H1 (cell line): ENCODE measurements around the gene GRM1. TPM values are rescaled to one million over a fixed set of nuclear protein-coding genes. Genes with fewer than 3 reads are reported as not detected.

ENCODE experiments used
- CTCF ChIA-PET: fragments of 300-600 bp; sonication (Branson Sonifier 250); formaldehyde crosslinking; loops from one replicate; lab custom pipeline; 2021; ENCODE audit not compliant: partially characterized antibody; lab: Charles Lee
- POLR2A ChIA-PET: fragments of 300-600 bp; sonication (Branson Sonifier 250); formaldehyde crosslinking; loops from one replicate; lab custom pipeline; 2021; ENCODE audit warnings: inconsistent platforms; ENCODE audit not compliant: partially characterized antibody; lab: Charles Lee
- DNase-seq, 2 experiments: peaks; one replicate each; pipeline versions ENCODE4 v3.0.0 to v3.0.0-alpha.2; 2010 to 2022; ENCODE audit warnings: low spot score in 2 of 2, low read depth in 1 of 2, mixed read lengths in 1 of 2
- FAIRE-seq: peaks from 2 replicates; lab custom pipeline; 2011; peaks lifted over from hg19 to GRCh38; lab: Jason Lieb, UNC
- H2AFZ ChIP-seq: 2 replicates; pipeline ENCODE4 v1.8.1; 2012; ENCODE audit warnings: low read length, inconsistent platforms
- H2AK5ac ChIP-seq: 2 replicates; pipeline ENCODE4 v1.6.1; 2013; ENCODE audit warnings: low read depth, low read length
- H2BK120ac ChIP-seq: replicated peaks from 2 replicates; pipeline ENCODE3; 2013; ENCODE audit warnings: low read depth, low read length, inconsistent platforms
- H2BK12ac ChIP-seq: 2 replicates; pipeline ENCODE4 v1.6.1; 2013; ENCODE audit warnings: low read depth, low read length
- H2BK15ac ChIP-seq: 2 replicates; pipeline ENCODE4 v1.6.1; 2013; ENCODE audit warnings: low read length
- H2BK20ac ChIP-seq: 2 replicates; pipeline ENCODE4 v1.6.1; 2013; ENCODE audit warnings: low read length
- H2BK5ac ChIP-seq: 2 replicates; pipeline ENCODE4 v1.6.1; 2013; ENCODE audit warnings: low read depth, low read length
- H3K14ac ChIP-seq: 2 replicates; pipeline ENCODE4 v1.6.1; 2013; ENCODE audit warnings: inconsistent platforms; ENCODE audit not compliant: insufficient read length
- H3K18ac ChIP-seq: 2 replicates; pipeline ENCODE4 v1.6.1; 2013; ENCODE audit warnings: low read length; ENCODE audit errors: extremely low read depth
- H3K23ac ChIP-seq: 2 replicates; pipeline ENCODE4 v1.6.1; 2013; ENCODE audit warnings: inconsistent platforms; ENCODE audit not compliant: insufficient read length
- H3K23me2 ChIP-seq: 2 replicates; pipeline ENCODE4 v1.6.1; 2013; ENCODE audit warnings: low read depth, low read length
- H3K27ac ChIP-seq: 2 replicates; pipeline ENCODE4 v1.6.1; 2011; ENCODE audit warnings: low read depth, low read length, inconsistent platforms
- H3K27me3 ChIP-seq, 4 experiments: replicated peaks in 1 of 4; 1 replicate in 1 of 4; 2 replicates in 3 of 4; pipeline versions ENCODE4 v1.6.1 to v1.8.1; 2011 to 2013; ENCODE audit warnings: low read length in 3 of 4, mild to moderate bottlenecking in 3 of 4, inconsistent platforms in 2 of 4, mixed read lengths in 2 of 4, moderate library complexity in 1 of 4; ENCODE audit not compliant: control insufficient read depth in 3 of 4, insufficient read depth in 3 of 4; ENCODE audit errors: extremely low read depth in 1 of 4
- H3K36me3 ChIP-seq, 4 experiments: 2 replicates each; pipeline versions ENCODE4 v1.6.1 to v1.8.1; 2011 to 2013; ENCODE audit warnings: mild to moderate bottlenecking in 4 of 4, low read length in 3 of 4, moderate library complexity in 2 of 4, control low read depth in 1 of 4, inconsistent platforms in 1 of 4; ENCODE audit not compliant: insufficient read depth in 4 of 4, control insufficient read depth in 2 of 4
- H3K4ac ChIP-seq: replicated peaks from 2 replicates; pipeline ENCODE3; 2013; ENCODE audit warnings: low read length, low read depth, mixed read lengths, inconsistent platforms; ENCODE audit not compliant: insufficient read length
- H3K4me1 ChIP-seq, 4 experiments: replicated peaks in 1 of 4; 1 replicate in 1 of 4; 2 replicates in 3 of 4; pipeline versions ENCODE4 v1.6.1 to v1.8.1; 2011 to 2013; ENCODE audit warnings: low read length in 3 of 4, inconsistent platforms in 2 of 4, mixed read lengths in 1 of 4; ENCODE audit not compliant: insufficient read depth in 4 of 4, control insufficient read depth in 3 of 4
- H3K4me2 ChIP-seq, 2 experiments: 2 replicates each; pipeline versions ENCODE4 v1.6.1 to v1.8.1; 2011 to 2013; ENCODE audit warnings: low read depth in 2 of 2, low read length in 2 of 2, control low read depth in 1 of 2, inconsistent platforms in 1 of 2, mild to moderate bottlenecking in 1 of 2; ENCODE audit not compliant: insufficient read depth in 1 of 2
- H3K4me3 ChIP-seq, 4 experiments: fragments of 200-600, 300-600 bp in 1 of 4; sonication (generic), shearing (Covaris generic), sonication (Bioruptor Twin) in 1 of 4; 2 replicates each; pipeline versions ENCODE4 v1.5.1 to v1.8.1; 2011 to 2016; ENCODE audit warnings: low read length in 4 of 4, low read depth in 3 of 4, control low read depth in 2 of 4, inconsistent platforms in 2 of 4, mild to moderate bottlenecking in 2 of 4, mixed read lengths in 1 of 4, moderate library complexity in 1 of 4; ENCODE audit not compliant: insufficient read depth in 2 of 4; ENCODE audit errors: extremely low read depth in 1 of 4
- H3K56ac ChIP-seq: replicated peaks from 2 replicates; pipeline ENCODE3; 2013; ENCODE audit warnings: low read depth, mild to moderate bottlenecking, mixed read lengths, low read length, inconsistent platforms; ENCODE audit not compliant: insufficient read length
- H3K79me1 ChIP-seq: 2 replicates; pipeline ENCODE4 v1.6.1; 2013; ENCODE audit warnings: low read depth, low read length, control low read depth
- H3K79me2 ChIP-seq, 2 experiments: 2 replicates each; pipeline versions ENCODE4 v1.6.1 to v1.8.1; 2012 to 2013; ENCODE audit warnings: low read length in 2 of 2, mild to moderate bottlenecking in 2 of 2, inconsistent platforms in 1 of 2; ENCODE audit not compliant: insufficient read depth in 2 of 2, control insufficient read depth in 1 of 2
- H3K9ac ChIP-seq, 4 experiments: replicated peaks in 1 of 4; 1 replicate in 1 of 4; 2 replicates in 3 of 4; pipeline versions ENCODE4 v1.6.1 to v1.8.1; 2011 to 2013; ENCODE audit warnings: low read depth in 3 of 4, low read length in 3 of 4, control low read depth in 2 of 4, mild to moderate bottlenecking in 2 of 4, moderate library complexity in 2 of 4, inconsistent platforms in 1 of 4; ENCODE audit errors: extremely low read depth in 1 of 4
- H3K9me3 ChIP-seq, 2 experiments: 2 replicates each; pipeline versions ENCODE4 v1.6.1 to v1.8.1; 2012 to 2013; ENCODE audit warnings: mild to moderate bottlenecking in 2 of 2, moderate library complexity in 2 of 2, control low read depth in 1 of 2, inconsistent platforms in 1 of 2, low read depth in 1 of 2, low read length in 1 of 2, mixed read lengths in 1 of 2; ENCODE audit not compliant: insufficient read depth in 2 of 2
- H4K20me1 ChIP-seq, 2 experiments: replicated peaks in 1 of 2; 2 replicates each; pipeline versions ENCODE3 to v1.8.1; 2011 to 2013; ENCODE audit warnings: inconsistent platforms in 2 of 2, low read length in 2 of 2, mild to moderate bottlenecking in 1 of 2; ENCODE audit not compliant: insufficient read depth in 2 of 2, control insufficient read depth in 1 of 2
- H4K5ac ChIP-seq: 2 replicates; pipeline ENCODE4 v1.6.1; 2013; ENCODE audit warnings: low read length, low read depth, mixed read lengths, inconsistent platforms; ENCODE audit not compliant: insufficient read length
- H4K8ac ChIP-seq: 2 replicates; pipeline ENCODE4 v1.8.0; 2013; ENCODE audit warnings: mild to moderate bottlenecking, moderate library complexity, low read length, inconsistent platforms; ENCODE audit not compliant: insufficient read depth; ENCODE audit errors: extremely low read depth
- H4K91ac ChIP-seq: replicated peaks from 2 replicates; pipeline ENCODE3; 2013; ENCODE audit warnings: low read length, mixed read lengths, inconsistent platforms; ENCODE audit not compliant: insufficient read length
- BCL11A ChIP-seq, 2 experiments: IDR thresholded peaks; one replicate each; pipeline ENCODE4 v1.6.1; 2011; ENCODE audit warnings: low read depth in 2 of 2, low read length in 2 of 2, mild to moderate bottlenecking in 2 of 2
- BRCA1 ChIP-seq: IDR thresholded peaks from 2 replicates; pipeline ENCODE4 v1.6.1; 2012; ENCODE audit warnings: low read depth, low read length, improper control_type of control experiment
- CREB1 ChIP-seq: IDR thresholded peaks from 2 replicates; pipeline ENCODE4 v1.6.1; 2012; ENCODE audit warnings: inconsistent platforms
- KDM1A ChIP-seq: fragments of 200-600, 300-600 bp; sonication (generic); IDR thresholded peaks from 2 replicates; pipeline ENCODE4 v1.7.1; 2016; ENCODE audit warnings: mild to moderate bottlenecking, low read length, borderline replicate concordance
- MAX ChIP-seq: IDR thresholded peaks from 2 replicates; pipeline ENCODE4 v1.6.1; 2012; ENCODE audit warnings: inconsistent platforms
- RFX5 ChIP-seq: IDR thresholded peaks from 2 replicates; pipeline ENCODE4 v1.6.1; 2011; ENCODE audit warnings: low read depth, low read length, improper control_type of control experiment, borderline replicate concordance
- RXRA ChIP-seq: IDR thresholded peaks from 2 replicates; pipeline ENCODE4 v1.6.1; 2011; ENCODE audit warnings: low read depth, mild to moderate bottlenecking, low read length, moderate library complexity; ENCODE audit not compliant: insufficient read depth
- SP1 ChIP-seq: IDR thresholded peaks from 2 replicates; pipeline ENCODE4 v1.6.1; 2011; ENCODE audit warnings: low read depth, low read length
- TAF7 ChIP-seq: optimal IDR thresholded peaks from 2 replicates; pipeline ENCODE3; 2011; ENCODE audit warnings: low read depth, mild to moderate bottlenecking, inconsistent platforms, low read length, moderate library complexity, borderline replicate concordance
- TEAD4 ChIP-seq: IDR thresholded peaks from 2 replicates; pipeline ENCODE4 v1.6.1; 2012; ENCODE audit warnings: low read depth, low read length, inconsistent platforms, mixed read lengths
- USF2 ChIP-seq: IDR thresholded peaks from 2 replicates; pipeline ENCODE4 v1.6.1; 2011; ENCODE audit warnings: low read length, improper control_type of control experiment
- ZNF274 ChIP-seq: IDR thresholded peaks from 2 replicates; pipeline ENCODE4 v1.7.0; 2012; ENCODE audit warnings: low read length, borderline replicate concordance; ENCODE audit errors: extremely low read depth
- WGBS, 2 experiments: shearing (Covaris generic) in 1 of 2; methylation state at CpG; one replicate each; pipeline versions ENCODE4 v1.1.6 to v1.1.7; 2013 to 2015; ENCODE audit warnings: low lambda C conversion rate in 2 of 2, mixed read lengths in 2 of 2, inconsistent platforms in 1 of 2, low coverage in 1 of 2, missing lambda C conversion rate in 1 of 2; ENCODE audit not compliant: insufficient replicate concordance in 2 of 2, insufficient coverage in 1 of 2, insufficient read length in 1 of 2; ENCODE audit errors: extremely low coverage in 1 of 2, missing lambda C conversion rate in 1 of 2; 5-methylcytosine and 5-hydroxymethylcytosine counted together
- polyA plus RNA-seq, 7 experiments: library from polyadenylated mRNA; depleted of rRNA in 3 of 7; stranded (reverse) in 5 of 7; unstranded in 2 of 7; fragments of >200 nt in 5 of 7; fragments of 200-250 nt in 2 of 7; gene quantifications; 1 replicate in 5 of 7; 2 replicates in 1 of 7; 4 replicates in 1 of 7; pipeline versions ENCODE4 v1.2.1 to v1.2.3, GENCODE V29; 2011 to 2013; ENCODE audit warnings: missing spikeins in 2 of 7, mixed read lengths in 2 of 7
- total RNA-seq: library from RNA; stranded (reverse); fragmentation: NEBNext Ultra II Directional; extraction: Animal tissue kit (Norgen Biotek cat#: 25700); gene quantifications from 2 replicates; pipeline ENCODE4 v1.2.1, GENCODE V29; 2021

The GRM1 gene
- total and polyA plus RNA-seq, 2 of the 8 experiments (the other 6 are each of a cell fraction or from before 2014, with no cell fraction given) = 0.15 to 1.3 TPM

GRCh38 chr6:146363838-146364607, 335.2 kb downstream of the GRM1 start:
- Histone ChIP-seq H3K79me2 (no peaks in the 10 kb centered on the region), H3K4me1 (no peaks in the 10 kb centered on the region), H2BK20ac (no peak overlapping the region), H3K56ac (no peak overlapping the region), H2BK5ac (no peak overlapping the region), H3K27me3 (no peaks in the 10 kb centered on the region), H3K23me2 (no peaks in the 10 kb centered on the region), H3K4me2 (no peak overlapping the region), H2AFZ (no peak overlapping the region), H3K4me3 (no peak overlapping the region), H3K14ac (no peak overlapping the region), H2BK15ac (no peak overlapping the region), H3K4ac (no peak overlapping the region), H4K5ac (no peak overlapping the region), H2BK120ac (no peak overlapping the region), H3K27ac (no peak overlapping the region), H2BK12ac (no peak overlapping the region), H2AK5ac (no peak overlapping the region), H4K8ac (no peak overlapping the region), H3K23ac (no peak overlapping the region), H3K79me1 (no peaks in the 10 kb centered on the region), H3K18ac (no peak overlapping the region), H4K91ac (no peak overlapping the region), H3K9me3 (no peaks in the 10 kb centered on the region), H3K9ac (no peak overlapping the region), H3K36me3 (no peaks in the 10 kb centered on the region), H4K20me1 (no peaks in the 10 kb centered on the region)
- FAIRE-seq (no peak), DNase-seq (no peak)
- POLR2A ChIA-PET = no interaction called here
- WGBS, 2 experiments = 91% methylated on average over 7 of the region's 7 CpGs; no CpG with 5 or more reads in 1 of the 2 experiments
- CTCF ChIA-PET = interaction anchor here (0.6 to 1.2 kb wide), 4 partner anchors 9 to 499 kb away, joined by 3 to 5 read pairs (median 3); no protein-coding TSS in a partner anchor
- no peak for TF ChIP-seq SP1
- TF ChIP-seq TEAD4 = no peak
- no peak for TF ChIP-seq MAX
- TF ChIP-seq RXRA = no peak
- no peak for TF ChIP-seq CREB1
- TF ChIP-seq RFX5 = no peak
- TF ChIP-seq BRCA1 = no peak
- no peak for TF ChIP-seq KDM1A
- no peak for TF ChIP-seq TAF7
- no peak for TF ChIP-seq BCL11A (IDR thresholded peaks at IDR 0.05; ENCODE audit: low read depth in 2 of 2, low read length in 2 of 2)
- TF ChIP-seq USF2 = no peak
- no peak for TF ChIP-seq ZNF274
